HPDE6-E6E7 (cell line): ENCODE measurements around the gene PXDN.
"Not testable (repeated sequence)": the region's sequence is repeated elsewhere in the genome, so short reads cannot be mapped to it uniquely, and the experiment has no call there.

Experiments used
- DNase-seq: peaks from one replicate; pipeline ENCODE4 v3.0.0; 2011; ENCODE audit warnings: missing footprints; ENCODE audit errors: extremely low spot score

Gene PXDN

GRCh38 chr2:1742681-1743395, 1.5 kb downstream of the PXDN start:
- peak; percentile 95 for DNase-seq

- no peak for DNase-seq
Measured at GRCh38 chr2:1742301-1742680, 2.0 kb downstream of the PXDN start.

GRCh38 chr2:1741851-1742250, 2.5 kb downstream of the PXDN start:
- no peak for DNase-seq

- DNase-seq, result no peak
Measured at GRCh38 chr2:1740716-1741589, 3.4 kb downstream of the PXDN start.

- DNase-seq, result no peak
Measured at GRCh38 chr2:1739961-1740715, 4.2 kb downstream of the PXDN start.

- no peak for DNase-seq
Measured at GRCh38 chr2:1739322-1739957, 4.9 kb downstream of the PXDN start.

- no peak for DNase-seq
Measured at GRCh38 chr2:1738646-1739302, 5.5 kb downstream of the PXDN start.

- DNase-seq, result no peak
Measured at GRCh38 chr2:1738163-1738562, 6.2 kb downstream of the PXDN start.

- no peak for DNase-seq
Measured at GRCh38 chr2:1736997-1737480, 7.3 kb downstream of the PXDN start.

- no peak for DNase-seq
Measured at GRCh38 chr2:1736045-1736444, 8.3 kb downstream of the PXDN start.

- DNase-seq, result not testable (repeated sequence)
Measured at GRCh38 chr2:1733298-1733697, 11.0 kb downstream of the PXDN start.

- no peak for DNase-seq
Measured at GRCh38 chr2:1731963-1732768, 12.1 kb downstream of the PXDN start.

- DNase-seq, result no peak
Measured at GRCh38 chr2:1731447-1731962, 12.8 kb downstream of the PXDN start.

- DNase-seq, result no peak
Measured at GRCh38 chr2:1730015-1730927, 14.0 kb downstream of the PXDN start.

GRCh38 chr2:1729242-1729641, 15.1 kb downstream of the PXDN start:
- DNase-seq, result no peak

- no peak for DNase-seq
Measured at GRCh38 chr2:1728821-1729220, 15.5 kb downstream of the PXDN start.

GRCh38 chr2:1727796-1728474, 16.4 kb downstream of the PXDN start:
- DNase-seq, result no peak

GRCh38 chr2:1727101-1727771, 17.1 kb downstream of the PXDN start:
- DNase-seq, result no peak
